K562 (cell line): ENCODE data around the gene NFXL1. TPM values are rescaled to one million over a fixed set of nuclear protein-coding genes. Genes with fewer than 3 reads are reported as not detected.

ENCODE experiments used
- BCOR ChIP-seq: fragments of 450-650 bp; IDR thresholded peaks from 2 replicates; pipeline ENCODE4 v1.6.1; 2016
- CBFA2T2 ChIP-seq: fragments of 450-650 bp; conservative IDR thresholded peaks from 2 replicates; pipeline ENCODE4 v1.6.1; 2017; ENCODE audit warnings: mild to moderate bottlenecking
- CBFA2T3 ChIP-seq: fragments of 450-650 bp; IDR thresholded peaks from 2 replicates; pipeline ENCODE4 v1.6.1; 2017
- CTCF ChIP-seq, 3 experiments: IDR thresholded peaks in 2 of 3; conservative IDR thresholded peaks in 1 of 3; 2 replicates each; pipeline ENCODE4 v1.5.1; 2011 to 2012; ENCODE audit warnings: low read length in 3 of 3, mild to moderate bottlenecking in 3 of 3, control low read depth in 2 of 3, improper control_type of control experiment in 1 of 3, inconsistent platforms in 1 of 3, low read depth in 1 of 3, mixed read lengths in 1 of 3, moderate library complexity in 1 of 3; ENCODE audit not compliant: insufficient read depth in 2 of 3
- KLF16 ChIP-seq: IDR thresholded peaks from 2 replicates; pipeline ENCODE4 v1.6.1; 2016; ENCODE audit warnings: antibody characterized with exemption
- MLLT1 ChIP-seq, 2 experiments: fragments of 450-650 bp; IDR thresholded peaks; 2 replicates each; pipeline ENCODE4 v1.6.1; 2016
- NFE2L1 ChIP-seq: fragments of 450-650 bp; IDR thresholded peaks from 2 replicates; pipeline ENCODE4 v1.6.1; 2016; ENCODE audit warnings: missing genetic modification characterization, low read depth, mild to moderate bottlenecking, missing compliant biosample characterization, moderate library complexity, borderline replicate concordance
- RAD21 ChIP-seq, 2 experiments: fragments of 250-450 bp in 1 of 2; fragments of 450-650 bp in 1 of 2; sonication (Bioruptor Pico) in 1 of 2; formaldehyde crosslinking in 1 of 2; IDR thresholded peaks in 1 of 2; conservative IDR thresholded peaks in 1 of 2; 2 replicates each; pipeline versions ENCODE4 v1.4.0 to v1.8.0; 2020 to 2022; ENCODE audit warnings: mild to moderate bottlenecking in 2 of 2, moderate library complexity in 1 of 2
- RCOR1 ChIP-seq, 2 experiments: IDR thresholded peaks; 2 replicates each; pipeline ENCODE4 v1.6.1; 2012; ENCODE audit warnings: low read depth in 2 of 2, low read length in 2 of 2, borderline replicate concordance in 1 of 2, improper control_type of control experiment in 1 of 2
- REST ChIP-seq, 2 experiments: fragments of 450-650 bp; formaldehyde crosslinking in 1 of 2; IDR thresholded peaks; 2 replicates each; pipeline versions ENCODE4 v1.4.0 to v1.6.1; 2014 to 2020; ENCODE audit warnings: mild to moderate bottlenecking in 2 of 2, borderline replicate concordance in 1 of 2, low read depth in 1 of 2
- TEAD4 ChIP-seq, 2 experiments: sonication (generic) in 1 of 2; formaldehyde crosslinking in 1 of 2; IDR thresholded peaks; 2 replicates each; pipeline versions ENCODE4 v1.6.1 to v1.8.0; 2012 to 2022; ENCODE audit warnings: borderline replicate concordance in 1 of 2, inconsistent platforms in 1 of 2, low read length in 1 of 2, mild to moderate bottlenecking in 1 of 2, missing genetic modification reagents in 1 of 2
- ZNF277 ChIP-seq: fragments of 250-450 bp; sonication (Bioruptor Pico); IDR thresholded peaks from 2 replicates; pipeline ENCODE4 v1.8.0; 2022; ENCODE audit warnings: inconsistent platforms, mild to moderate bottlenecking, moderate library complexity, borderline replicate concordance
- ZNF384 ChIP-seq: IDR thresholded peaks from 2 replicates; pipeline ENCODE4 v1.6.1; 2012; ENCODE audit warnings: low read depth, low read length, improper control_type of control experiment
- polyA plus RNA-seq, 8 experiments: library from polyadenylated mRNA; depleted of rRNA in 4 of 8; stranded (reverse) in 5 of 8; unstranded in 3 of 8; fragments of >200 nt; fragmentation: Nextera tagmentation in 2 of 8; fragmentation: Illumina TruSeq in 1 of 8; extraction: Ambion mirVana in 2 of 8; extraction: Trizol in 1 of 8; gene quantifications; 2 replicates each; pipeline versions ENCODE4 v1.2.1 to v1.2.3, GENCODE V29; 2011 to 2014; ENCODE audit warnings: inconsistent platforms in 1 of 8, missing spikeins in 1 of 8
- total RNA-seq, 7 experiments: library from RNA; depleted of rRNA in 6 of 7; stranded (reverse); fragments of >200 nt in 6 of 7; fragmentation: Illumina TruSeq in 2 of 7; extraction: Trizol in 2 of 7; gene quantifications; 2 replicates each; pipeline versions ENCODE4 v1.2.1 to v1.2.3, GENCODE V29; 2011 to 2021; ENCODE audit warnings: low replicate concordance in 1 of 7

Gene NFXL1
- total and polyA plus RNA-seq, 9 of the 15 experiments (the other 6 are each of a cell fraction or from before 2014, with no cell fraction given) = 7.5 to 27.0 (median 10.6) TPM

GRCh38 chr4:47926667-47927258 is 12.4 kb upstream of the NFXL1 start (continued):
- TF ChIP-seq REST (IDR thresholded peaks at IDR 0.05; ENCODE audit: borderline replicate concordance) (peak; percentile 96), REST (CRISPR knock-in tag; IDR thresholded peaks at IDR 0.05; ENCODE audit: low read depth) (peak; percentile 52; the same call in 1 of the 2 replicates), NFE2L1 (tag) (no peak), ZNF384 (no peak), CBFA2T2 (0 out of 2 replicates have a peak, but pooled peaks have one; percentile 4), TEAD4 (IDR thresholded peaks at IDR 0.05; ENCODE audit: low read length) (peak; percentile 57), TEAD4 (CRISPR knock-in tag; IDR thresholded peaks at IDR 0.05; ENCODE audit: borderline replicate concordance) (no peak), RAD21 (CRISPR knock-in tag; conservative IDR thresholded peaks at IDR 0.05 in 1 of 2, IDR thresholded peaks at IDR 0.05 in 1 of 2) (peak in 1 of 2 experiments; percentile 61; a peak in 3 of 4 replicates), BCOR (peak; percentile 39; the same call in 1 of the 2 replicates), ZNF277 (no peak), RCOR1 (IDR thresholded peaks at IDR 0.05; ENCODE audit: borderline replicate concordance in 1 of 2, low read depth in 2 of 2, low read length in 2 of 2) (0 out of 4 replicates have a peak, but pooled peaks of 1 of the 2 experiments have one; percentile 23), KLF16 (peak; percentile 60), MLLT1 (IDR thresholded peaks at IDR 0.05) (peak in 1 of 2 experiments; percentile 53; a peak in 1 of 4 replicates), CBFA2T3 (peak; percentile 54), CTCF (IDR thresholded peaks at IDR 0.05 in 2 of 3, conservative IDR thresholded peaks at IDR 0.05 in 1 of 3; ENCODE audit: insufficient read depth in 2 of 3, low read depth in 1 of 3, low read length in 3 of 3) (peak; percentile 73 to 82 (median 74))
